Measurements from ENCODE around the gene IFI35.

DNA sequence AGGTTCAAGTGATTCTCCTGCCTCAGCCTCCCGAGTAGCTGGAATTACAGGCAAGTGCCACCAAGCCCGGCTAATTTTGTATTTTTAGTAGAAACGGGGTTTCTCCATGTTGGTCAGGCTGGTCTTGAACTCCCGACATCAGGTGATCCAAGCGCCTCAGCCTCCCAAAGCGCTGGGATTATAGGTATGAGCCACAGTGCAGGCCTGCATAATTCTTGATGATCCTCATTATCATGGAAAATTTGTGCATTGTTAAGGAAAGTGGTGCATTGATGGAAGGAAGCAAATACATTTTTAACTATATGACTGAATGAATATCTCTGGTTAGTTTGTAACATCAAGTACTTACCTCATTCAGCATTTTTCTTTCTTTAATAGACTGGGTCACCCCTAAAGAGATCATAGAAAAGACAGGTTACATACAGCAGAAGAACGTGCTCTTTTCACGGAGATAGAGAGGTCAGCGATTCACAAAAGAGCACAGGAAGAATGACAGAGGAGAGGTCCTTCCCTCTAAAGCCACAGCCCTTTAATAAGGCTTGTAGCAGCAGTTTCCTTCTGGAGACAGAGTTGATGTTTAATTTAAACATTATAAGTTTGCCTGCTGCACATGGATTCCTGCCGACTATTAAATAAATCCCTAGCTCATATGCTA, 56.5 kb downstream of the IFI35 start:
- TF ChIP-seq POLR2A (IDR thresholded peaks at IDR 0.05) (no peak), POLR2AphosphoS5 (IDR thresholded peaks at IDR 0.05) (no peak)

Data from upper lobe of left lung (tissue), 4 donors.